IMR-90 (cell line): ENCODE measurements around the gene NTN4. TPM values are rescaled to one million over a fixed set of nuclear protein-coding genes. Genes with fewer than 3 reads are reported as not detected.

ENCODE experiments used
- ATAC-seq: fragments of 200-7000 bp; cut with Tn5 transposase; 2 replicates; pipeline ENCODE4 v1.9.1; 2020; ENCODE audit warnings: low read depth, mild to moderate bottlenecking, moderate library complexity
- BruUV-seq: library from RNA; stranded (reverse); fragments of 400-500 nt; replicated peaks from 2 replicates; lab custom pipeline; 2021; lab: Mats Ljungman, UMichigan
- CTCF ChIA-PET: fragments of 300-600 bp; formaldehyde crosslinking; extraction: SDS; loops from one replicate; lab custom pipeline; 2021; ENCODE audit warnings: antibody characterized with exemption; lab: Yijun Ruan, JAX
- POLR2A ChIA-PET: fragments of 300-600 bp; sonication (Branson Sonifier 250); formaldehyde crosslinking; loops from one replicate; lab custom pipeline; 2022; ENCODE audit warnings: antibody characterized with exemption; ENCODE audit not compliant: unreplicated experiment; lab: Charles Lee
- DNase-seq: peaks from one replicate; pipeline ENCODE4 v3.0.0; 2013
- H2AFZ ChIP-seq: replicated peaks from 2 replicates; pipeline ENCODE3; 2013; ENCODE audit warnings: low read length, mild to moderate bottlenecking; ENCODE audit not compliant: poor library complexity
- H2AK5ac ChIP-seq: 2 replicates; pipeline ENCODE4 v1.6.1; 2013; ENCODE audit warnings: low read depth, low read length, inconsistent platforms
- H2AK9ac ChIP-seq: replicated peaks from 2 replicates; pipeline ENCODE3; 2013; ENCODE audit warnings: mild to moderate bottlenecking, low read depth, low read length, moderate library complexity; ENCODE audit not compliant: poor library complexity
- H2BK120ac ChIP-seq: 2 replicates; pipeline ENCODE4 v1.6.1; 2013; ENCODE audit warnings: low read depth, low read length, inconsistent platforms
- H2BK15ac ChIP-seq: 3 replicates; pipeline ENCODE4 v1.6.1; 2013; ENCODE audit warnings: low read depth, low read length, inconsistent platforms
- H2BK20ac ChIP-seq: 2 replicates; pipeline ENCODE4 v1.6.1; 2013; ENCODE audit warnings: low read depth, mild to moderate bottlenecking, inconsistent platforms, low read length, moderate library complexity
- H2BK5ac ChIP-seq: 2 replicates; pipeline ENCODE4 v1.6.1; 2013; ENCODE audit warnings: mild to moderate bottlenecking, low read depth, low read length, inconsistent platforms; ENCODE audit not compliant: poor library complexity, severe bottlenecking
- H3K14ac ChIP-seq: replicated peaks from 2 replicates; pipeline ENCODE4 v1.6.1; 2013; ENCODE audit warnings: low read depth, low read length, inconsistent platforms
- H3K18ac ChIP-seq: 2 replicates; pipeline ENCODE4 v1.6.1; 2013; ENCODE audit warnings: low read depth, low read length, control low read depth
- H3K23ac ChIP-seq: 2 replicates; pipeline ENCODE4 v1.6.1; 2013; ENCODE audit warnings: low read depth, low read length, inconsistent platforms
- H3K27ac ChIP-seq: 2 replicates; pipeline ENCODE4 v1.5.1; 2013; ENCODE audit warnings: mild to moderate bottlenecking, control low read depth, low read length; ENCODE audit not compliant: insufficient read depth
- H3K27me3 ChIP-seq: 2 replicates; pipeline ENCODE4 v1.6.1; 2013; ENCODE audit warnings: low read length; ENCODE audit not compliant: control insufficient read depth, insufficient read depth
- H3K36me3 ChIP-seq: 2 replicates; pipeline ENCODE4 v1.6.1; 2013; ENCODE audit warnings: low read length, mixed read lengths; ENCODE audit not compliant: control insufficient read depth, insufficient read depth
- H3K4ac ChIP-seq: 2 replicates; pipeline ENCODE4 v1.6.1; 2013; ENCODE audit warnings: low read depth, low read length, inconsistent platforms
- H3K4me1 ChIP-seq: 2 replicates; pipeline ENCODE4 v1.6.1; 2013; ENCODE audit warnings: low read length, mixed read lengths; ENCODE audit not compliant: control insufficient read depth, insufficient read depth
- H3K4me2 ChIP-seq: 2 replicates; pipeline ENCODE4 v1.6.1; 2013; ENCODE audit warnings: low read depth, mild to moderate bottlenecking, control low read depth, low read length, moderate library complexity
- H3K4me3 ChIP-seq: 2 replicates; pipeline ENCODE4 v1.5.1; 2013; ENCODE audit warnings: low read depth, mild to moderate bottlenecking, control low read depth, low read length, moderate library complexity; ENCODE audit not compliant: insufficient read depth
- H3K56ac ChIP-seq: 2 replicates; pipeline ENCODE4 v1.6.1; 2013; ENCODE audit warnings: low read length, inconsistent platforms; ENCODE audit not compliant: insufficient read depth; ENCODE audit errors: extremely low read depth
- H3K79me1 ChIP-seq, 2 experiments: 2 replicates each; pipeline ENCODE4 v1.6.1; 2013; ENCODE audit warnings: low read length in 2 of 2, inconsistent platforms in 1 of 2, low read depth in 1 of 2
- H3K9ac ChIP-seq: 2 replicates; pipeline ENCODE4 v1.6.1; 2013; ENCODE audit warnings: low read depth, low read length, control low read depth
- H3K9me1 ChIP-seq: 2 replicates; pipeline ENCODE4 v1.6.1; 2013; ENCODE audit warnings: low read length, inconsistent platforms; ENCODE audit not compliant: insufficient read depth
- H3K9me3 ChIP-seq: 2 replicates; pipeline ENCODE4 v1.6.1; 2013; ENCODE audit warnings: low read length; ENCODE audit not compliant: control insufficient read depth, insufficient read depth
- H4K20me1 ChIP-seq: 2 replicates; pipeline ENCODE4 v1.6.1; 2013; ENCODE audit warnings: low read length, inconsistent platforms; ENCODE audit not compliant: insufficient read depth
- H4K5ac ChIP-seq: 2 replicates; pipeline ENCODE4 v1.6.1; 2013; ENCODE audit warnings: mild to moderate bottlenecking, low read depth, low read length, control low read depth
- H4K8ac ChIP-seq, 2 experiments: 2 replicates each; pipeline ENCODE4 v1.6.1; 2013; ENCODE audit warnings: low read depth in 2 of 2, low read length in 2 of 2, control low read depth in 1 of 2, inconsistent platforms in 1 of 2
- H4K91ac ChIP-seq: 2 replicates; pipeline ENCODE4 v1.6.1; 2013; ENCODE audit warnings: low read depth, low read length, inconsistent platforms; ENCODE audit not compliant: insufficient read depth
- BHLHE40 ChIP-seq: fragments of 150-350 bp; IDR thresholded peaks from 2 replicates; pipeline ENCODE4 v1.6.1; 2016; ENCODE audit warnings: mild to moderate bottlenecking, low read depth, low read length
- CEBPB ChIP-seq: IDR thresholded peaks from 2 replicates; pipeline ENCODE4 v1.6.1; 2012; ENCODE audit warnings: low read depth, low read length, improper control_type of control experiment
- CHD1 ChIP-seq: IDR thresholded peaks from 2 replicates; pipeline ENCODE4 v1.6.1; 2012; ENCODE audit warnings: low read depth, low read length, improper control_type of control experiment
- CTCF ChIP-seq: conservative IDR thresholded peaks from 2 replicates; pipeline ENCODE4 v1.5.1; 2012; ENCODE audit warnings: mild to moderate bottlenecking, low read depth, low read length, improper control_type of control experiment
- ELK1 ChIP-seq: fragments of 150-350 bp; IDR thresholded peaks from 2 replicates; pipeline ENCODE4 v1.6.1; 2016; ENCODE audit warnings: low read depth, mild to moderate bottlenecking, low read length, moderate library complexity, borderline replicate concordance
- FOS ChIP-seq: fragments of 150-350 bp; IDR thresholded peaks from 2 replicates; pipeline ENCODE4 v1.6.1; 2016; ENCODE audit warnings: low read depth, low read length
- MAFK ChIP-seq: IDR thresholded peaks from 2 replicates; pipeline ENCODE4 v1.6.1; 2012; ENCODE audit warnings: low read depth, low read length, improper control_type of control experiment
- MAZ ChIP-seq: IDR thresholded peaks from 2 replicates; pipeline ENCODE4 v1.6.1; 2012; ENCODE audit warnings: low read depth, mild to moderate bottlenecking, low read length, improper control_type of control experiment, moderate library complexity, borderline replicate concordance
- MXI1 ChIP-seq: IDR thresholded peaks from 2 replicates; pipeline ENCODE4 v1.6.1; 2012; ENCODE audit warnings: low read depth, mild to moderate bottlenecking, low read length, moderate library complexity, borderline replicate concordance
- NFE2L2 ChIP-seq: fragments of 150-350 bp; IDR thresholded peaks from 2 replicates; pipeline ENCODE4 v1.6.1; 2016; ENCODE audit warnings: low read depth, mild to moderate bottlenecking, low read length
- POLR2A ChIP-seq: IDR thresholded peaks from 2 replicates; pipeline ENCODE4 v1.6.1; 2012; ENCODE audit warnings: mild to moderate bottlenecking, low read depth, low read length
- RAD21 ChIP-seq: IDR thresholded peaks from 2 replicates; pipeline ENCODE4 v1.6.1; 2012; ENCODE audit warnings: low read length, improper control_type of control experiment
- RCOR1 ChIP-seq: IDR thresholded peaks from 2 replicates; pipeline ENCODE4 v1.6.1; 2012; ENCODE audit warnings: mild to moderate bottlenecking, low read length, improper control_type of control experiment; ENCODE audit not compliant: insufficient replicate concordance
- RFX5 ChIP-seq: IDR thresholded peaks from 2 replicates; pipeline ENCODE4 v1.8.0; 2012; ENCODE audit warnings: low read depth, mild to moderate bottlenecking, low read length, moderate library complexity
- SMC3 ChIP-seq: fragments of 150-350 bp; IDR thresholded peaks from 2 replicates; pipeline ENCODE4 v1.6.1; 2016; ENCODE audit warnings: low read depth, mild to moderate bottlenecking, antibody characterized with exemption, low read length, moderate library complexity
- USF2 ChIP-seq: fragments of 150-350 bp; IDR thresholded peaks from 2 replicates; pipeline ENCODE4 v1.6.1; 2017; ENCODE audit warnings: mild to moderate bottlenecking, antibody characterized with exemption, low read length, low read depth
- WGBS, 2 experiments: methylation state at CpG; one replicate each; pipeline versions ENCODE4 v1.1.5 to v1.1.7; 2013; ENCODE audit warnings: missing lambda C conversion rate in 2 of 2; ENCODE audit not compliant: insufficient read length in 1 of 2; ENCODE audit errors: extremely low coverage in 2 of 2; 5-methylcytosine and 5-hydroxymethylcytosine counted together
- dilution Hi-C: fragments of 300-500 bp; cut with HindIII; formaldehyde crosslinking; loops from one replicate; pipeline ENCODE4 v1.14.3; 2018; ENCODE audit warnings: low sequenced_read_pairs; ENCODE audit not compliant: unreplicated experiment
- in situ Hi-C: fragments of 300-500 bp; cut with MboI; formaldehyde crosslinking; loops from 3 replicates; pipeline ENCODE4 v1.14.3; 2019; ENCODE audit warnings: low sequenced_read_pairs, inconsistent platforms, mixed read lengths
- intact Hi-C: fragments of 100-400 bp; cut with micrococcal nuclease; formaldehyde crosslinking; loops from 2 replicates; pipeline ENCODE4 v1.10.0; 2022
- polyA plus RNA-seq, 3 experiments: library from polyadenylated mRNA; depleted of rRNA; stranded (reverse); fragments of >200 nt; gene quantifications; 2 replicates each; pipeline ENCODE4 v1.2.3, GENCODE V29; 2012; ENCODE audit warnings: low replicate concordance in 1 of 3
- total RNA-seq: library from RNA; depleted of rRNA; stranded (reverse); fragments of >200 nt; gene quantifications from 2 replicates; pipeline ENCODE4 v1.2.3, GENCODE V29; 2012

The NTN4 gene
- total and polyA plus RNA-seq, 2 of the 4 experiments (the other 2 are of a cell fraction) = 54.6 to 56.6 TPM

GRCh38 chr12:95712269-95712668, 78.3 kb downstream of the NTN4 start:
- ChIA-PET POLR2A (no interaction called here), CTCF (no interaction called here)
- peaks cover 23% of the 10 kb centered on the region for H3K36me3 ChIP-seq
- H3K27me3 ChIP-seq = no peaks in the 10 kb centered on the region; the same call in 1 of the 2 replicates
- no peak overlapping the region for H3K9ac ChIP-seq
- H3K23ac ChIP-seq = no peak overlapping the region
- no peaks in the 10 kb centered on the region for H4K20me1 ChIP-seq
- H3K9me1 ChIP-seq = no peaks in the 10 kb centered on the region; the same call in 1 of the 2 replicates
- H4K5ac ChIP-seq = no peak overlapping the region
- dilution Hi-C loops (no loop called here), in situ Hi-C loops (no loop called here), intact Hi-C loops (no loop called here)
- no peak for DNase-seq
- no peak overlapping the region for H2AK5ac ChIP-seq
- no peak overlapping the region for H3K18ac ChIP-seq
- H2AK9ac ChIP-seq = no peak overlapping the region
- H2AFZ ChIP-seq = no peak overlapping the region
- no peak overlapping the region for H3K14ac ChIP-seq
- H3K9me3 ChIP-seq = no peaks in the 10 kb centered on the region
- no peak overlapping the region for H2BK15ac ChIP-seq
- H3K4me2 ChIP-seq = no peak overlapping the region
- no peak overlapping the region for H2BK5ac ChIP-seq
- H4K8ac ChIP-seq = no peak overlapping the region
- H2BK120ac ChIP-seq = no peak overlapping the region
- no peak overlapping the region for H2BK20ac ChIP-seq
- TF ChIP-seq RAD21 (no peak), FOS (no peak), CEBPB (no peak), MXI1 (no peak), CHD1 (no peak), RFX5 (no peak), MAZ (no peak), CTCF (no peak), BHLHE40 (no peak), POLR2A (no peak), ELK1 (no peak), USF2 (no peak), SMC3 (no peak), NFE2L2 (no peak), MAFK (no peak), RCOR1 (no peak)
- no peak for ATAC-seq
- H4K91ac ChIP-seq = no peak overlapping the region
- H3K4me1 ChIP-seq = no peaks in the 10 kb centered on the region
- no peak overlapping the region for H3K4me3 ChIP-seq
- no peak overlapping the region for H3K4ac ChIP-seq
- H3K56ac ChIP-seq = no peak overlapping the region
- no TSS peak for BruUV-seq
- no CpG with 5 or more reads among the region's 3 CpGs for WGBS, 2 experiments
- peaks cover 0 to 13% of the 10 kb centered on the region in 2 experiments; a peak in 1 of 4 replicates for H3K79me1 ChIP-seq
- H3K27ac ChIP-seq = no peak overlapping the region
